Islet of Langerhans (tissue), 1 donor: Measurements from ENCODE around the gene AP3S2.
A peak's percentile ranks its signal among the peaks of the same experiment; 100 is the strongest.
"Not testable (repeated sequence)": the region's sequence is repeated elsewhere in the genome, so short reads cannot be mapped to it uniquely, and the experiment has no call there.

Experiments
- FAIRE-seq: peaks from one replicate; lab custom pipeline; 2011; peaks lifted over from hg19 to GRCh38; lab: Jason Lieb, UNC

Gene AP3S2

DNA sequence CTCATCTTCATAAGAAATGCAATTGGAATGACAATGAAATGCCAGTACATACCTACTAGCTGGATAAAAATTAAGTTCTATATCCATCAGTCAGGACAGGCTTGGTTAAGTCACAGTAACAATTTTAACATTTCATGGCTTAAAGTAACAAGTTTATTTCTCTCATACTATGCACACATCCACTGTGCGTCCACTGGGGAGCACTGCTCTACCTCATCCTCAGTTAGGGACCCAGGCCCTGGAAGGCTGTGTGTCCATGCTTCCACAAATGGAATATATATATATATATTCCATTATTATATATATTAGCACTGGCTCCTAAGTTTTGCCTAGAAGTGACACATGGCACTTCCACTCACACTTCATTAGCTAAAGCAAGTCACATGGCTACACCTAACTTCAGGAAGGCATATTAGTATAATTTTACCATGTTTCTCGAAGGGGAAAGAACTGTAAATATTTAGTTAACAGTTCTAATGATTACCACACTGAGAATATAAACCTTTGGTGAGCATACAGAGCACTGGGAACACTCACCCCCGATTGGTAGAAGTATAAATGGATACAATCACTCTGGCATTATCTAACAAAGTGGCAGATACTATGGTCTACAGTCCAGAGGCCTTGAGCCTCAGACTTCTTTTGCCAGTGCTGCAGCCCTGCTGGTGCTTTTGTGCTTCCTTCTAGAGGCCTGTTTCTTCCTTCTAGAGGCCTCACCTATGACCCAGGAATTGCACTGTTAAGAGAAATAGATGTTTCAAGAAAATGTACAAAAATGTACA is 28.6 kb downstream of the AP3S2 start:
- FAIRE-seq, result peak; percentile 36

DNA sequence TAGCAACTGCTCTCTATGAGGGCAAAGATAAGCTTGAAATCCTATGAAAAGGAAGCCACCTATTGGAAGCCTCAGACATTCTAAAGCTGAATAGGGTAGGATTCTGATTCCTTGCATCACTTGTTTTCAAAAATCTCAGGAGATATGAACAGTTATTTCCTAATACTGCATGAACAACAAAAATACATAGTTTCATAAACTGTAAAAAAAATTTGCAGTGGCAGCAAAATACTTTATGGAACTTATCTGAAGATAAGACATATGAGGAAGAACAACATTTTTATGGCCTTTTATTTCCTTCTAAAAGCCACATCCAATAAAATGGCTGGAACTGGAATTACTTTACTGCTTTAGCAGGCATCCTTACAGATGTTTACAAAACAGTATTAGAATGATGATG is 29.9 kb downstream of the AP3S2 start:
- FAIRE-seq, result no peak

DNA sequence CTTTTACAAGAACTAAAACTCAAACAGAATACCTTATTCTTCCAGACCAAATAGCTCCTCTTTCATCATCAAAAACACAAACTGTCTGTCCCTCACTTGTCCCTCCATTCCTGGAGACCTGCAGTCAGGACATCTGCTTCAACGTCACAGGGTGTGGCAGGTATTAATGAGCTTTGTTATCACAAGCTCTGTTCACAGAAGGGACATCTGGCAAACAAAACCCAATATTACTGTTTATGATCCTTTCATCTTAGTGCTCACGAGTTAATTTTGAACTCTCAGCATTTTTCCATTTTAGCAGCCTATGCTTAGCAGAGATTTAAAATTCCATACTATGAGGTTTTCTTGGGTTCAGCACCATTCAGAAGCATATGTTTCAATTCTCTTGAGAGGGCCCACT is 32.9 kb downstream of the AP3S2 start:
- no peak for FAIRE-seq

DNA sequence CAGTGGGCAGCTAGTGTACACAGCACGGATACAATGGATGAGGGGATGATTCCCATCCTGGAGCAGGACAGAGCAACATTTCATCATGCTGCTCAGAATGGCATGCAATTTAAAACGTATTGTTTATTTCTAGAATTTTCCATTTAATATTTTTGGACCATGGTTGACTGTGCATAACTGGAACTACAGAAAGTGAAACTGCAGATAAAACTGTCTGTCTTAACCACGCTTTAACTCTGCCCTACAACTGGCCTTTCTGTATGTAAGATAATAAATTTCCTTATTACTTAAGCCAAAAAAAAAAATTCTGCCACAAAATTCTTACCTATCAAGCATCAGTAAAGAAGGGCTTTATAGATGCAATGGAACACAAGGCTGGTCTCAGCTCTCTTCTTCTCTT is 33.4 kb downstream of the AP3S2 start:
- FAIRE-seq, result no peak

DNA sequence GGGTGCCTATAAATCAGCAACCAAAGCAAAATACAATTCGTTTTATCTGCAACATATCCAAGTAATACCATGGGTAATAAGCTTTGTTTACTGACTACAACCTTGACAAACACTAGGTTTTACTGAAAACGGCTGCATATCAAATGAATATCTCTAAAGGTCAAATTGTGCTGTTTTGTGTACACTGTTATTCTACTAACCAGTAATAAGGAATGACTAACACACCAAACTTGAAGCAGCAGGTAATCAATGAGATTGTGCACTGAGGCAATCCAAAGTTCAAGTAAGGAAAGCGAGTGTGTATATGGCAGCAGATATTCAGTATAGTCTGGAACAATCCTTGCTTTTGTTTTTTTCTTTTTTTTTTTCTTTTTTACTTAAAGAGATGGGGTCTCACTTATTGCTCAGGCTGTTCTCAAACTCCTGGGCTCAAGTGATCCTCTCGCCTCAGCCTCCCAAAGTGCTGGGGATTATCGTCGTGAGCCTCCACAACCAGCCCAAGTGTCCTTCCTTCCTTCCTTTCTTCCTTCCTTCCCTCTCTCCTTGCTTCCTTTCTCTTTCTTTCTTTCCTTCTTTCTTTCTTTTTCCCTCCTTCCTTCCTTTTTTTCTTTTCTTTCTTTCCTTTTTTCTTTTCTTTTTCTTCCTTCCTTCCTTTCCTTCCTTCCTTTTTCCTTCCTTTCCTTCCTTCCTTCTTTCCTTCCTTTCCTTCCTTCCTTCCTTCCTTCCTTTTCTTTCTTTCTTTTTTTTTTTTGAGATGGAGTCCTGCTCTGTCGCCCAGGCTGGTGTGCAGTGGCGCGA is 34.9 kb downstream of the AP3S2 start:
- FAIRE-seq, result no peak

DNA sequence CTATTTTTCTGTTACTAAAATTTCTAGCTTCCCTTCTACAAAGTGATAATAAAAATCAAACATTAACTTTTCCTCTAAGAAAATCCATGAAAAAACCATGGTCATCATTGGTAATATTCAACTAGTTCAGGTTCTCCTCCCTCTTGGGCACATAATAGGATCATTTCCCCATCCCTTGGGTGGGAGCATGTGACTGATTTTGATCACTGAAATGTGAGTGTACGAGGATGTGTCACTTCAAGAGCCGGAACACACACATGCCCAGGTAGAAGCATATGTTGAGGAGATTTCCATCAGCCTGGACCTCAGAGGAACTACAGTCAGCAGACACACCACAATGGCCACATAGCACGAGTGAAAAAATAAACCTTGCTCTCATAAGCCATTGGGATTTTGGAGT is 36.1 kb downstream of the AP3S2 start:
- FAIRE-seq, result peak; percentile 47

DNA sequence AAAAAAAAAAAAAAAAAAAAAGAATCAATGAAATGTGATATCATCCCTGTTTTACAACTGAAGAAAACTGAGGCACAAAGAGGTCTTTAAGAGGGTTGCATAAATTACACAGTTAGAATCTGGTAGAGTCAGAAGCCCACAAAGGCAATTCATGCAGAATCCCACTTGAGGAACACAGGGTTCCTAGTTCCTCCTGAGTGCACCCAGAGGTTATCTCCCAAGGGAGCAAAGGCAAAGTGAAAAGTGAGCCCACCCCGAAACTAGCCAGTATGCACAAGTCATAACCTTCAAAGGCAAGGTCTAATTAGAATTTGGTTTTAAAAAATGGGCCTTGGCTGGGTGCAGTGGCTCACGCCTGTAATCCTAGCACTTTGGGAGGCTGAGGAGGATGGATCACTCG is 37.8 kb downstream of the AP3S2 start:
- FAIRE-seq, result no peak

DNA sequence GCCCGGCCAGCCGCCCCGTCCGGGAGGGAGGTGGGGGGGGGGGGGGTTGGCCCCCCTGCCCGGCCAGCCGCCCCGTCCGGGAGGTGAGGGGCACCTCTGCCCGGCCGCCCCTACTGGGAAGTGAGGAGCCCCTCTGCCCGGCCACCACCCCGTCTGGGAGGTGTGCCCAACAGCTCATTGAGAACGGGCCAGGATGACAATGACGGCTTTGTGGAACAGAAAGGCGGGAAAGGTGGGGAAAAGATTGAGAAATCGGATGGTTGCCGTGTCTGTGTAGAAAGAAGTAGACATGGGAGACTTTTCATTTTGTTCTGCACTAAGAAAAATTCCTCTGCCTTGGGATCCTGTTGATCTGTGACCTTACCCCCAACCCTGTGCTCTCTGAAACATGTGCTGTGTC is 38.9 kb downstream of the AP3S2 start:
- not testable (repeated sequence) for FAIRE-seq

DNA sequence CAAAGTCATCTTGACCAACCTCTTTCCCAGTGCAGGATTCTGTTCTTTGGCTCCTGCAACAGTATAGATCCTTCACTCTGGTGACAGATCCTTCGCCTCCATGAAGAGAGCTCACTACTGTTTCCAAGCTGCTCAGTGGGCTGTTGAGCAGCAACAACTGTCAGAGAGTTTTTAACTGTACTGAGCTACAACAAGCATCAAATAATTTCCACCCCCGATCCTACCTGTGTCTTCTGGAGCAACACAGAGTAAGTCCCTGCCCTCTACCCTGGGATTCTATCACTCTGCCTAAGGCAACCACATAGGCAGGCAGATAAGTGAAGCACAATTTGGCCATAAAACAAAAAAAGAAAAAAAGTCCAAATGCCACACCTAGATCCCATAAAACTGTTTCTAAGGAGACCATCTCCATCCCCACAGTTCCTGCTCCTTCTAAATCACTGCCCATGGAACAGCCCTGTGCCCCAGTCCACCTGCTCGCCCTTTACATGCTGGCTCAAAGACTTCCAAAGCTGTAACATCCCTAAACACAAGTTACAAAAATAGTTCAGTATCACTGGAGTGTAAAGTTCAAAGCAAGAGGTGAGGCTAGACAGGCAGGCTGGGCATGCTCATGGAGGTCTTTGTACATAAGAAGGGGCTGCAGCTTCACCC is 41.3 kb downstream of the AP3S2 start:
- FAIRE-seq, result no peak

DNA sequence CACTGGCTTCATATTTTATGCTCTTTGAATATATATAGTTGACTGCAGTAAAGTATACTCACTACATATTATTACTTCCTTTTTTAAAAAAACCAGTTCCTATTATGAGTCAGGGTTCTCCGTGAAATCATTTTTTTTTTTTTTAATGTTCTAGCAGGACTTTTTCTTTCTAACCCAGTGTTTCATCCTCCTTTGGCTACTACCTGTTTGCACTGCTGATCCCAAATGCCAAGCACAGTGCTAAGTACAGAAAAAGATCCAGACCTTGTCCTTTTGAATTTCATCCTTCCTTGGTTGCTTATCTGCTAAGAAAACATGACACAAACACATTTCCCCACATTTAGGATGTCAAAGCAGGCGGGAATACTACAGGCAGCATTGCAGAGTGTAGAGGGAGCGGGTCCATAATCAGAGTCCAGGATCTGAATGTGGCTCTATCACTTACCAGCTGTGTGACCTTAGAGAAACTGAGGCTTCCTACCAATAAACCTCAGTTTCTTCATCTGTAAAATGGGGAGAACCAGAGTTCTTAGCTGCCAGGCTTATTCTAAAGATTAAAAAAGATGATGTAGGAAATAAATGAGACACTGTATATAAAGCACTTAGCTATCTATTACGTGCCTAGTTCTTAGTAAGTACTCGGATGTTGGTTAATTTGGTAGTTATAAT is 42.0 kb downstream of the AP3S2 start:
- no peak for FAIRE-seq

DNA sequence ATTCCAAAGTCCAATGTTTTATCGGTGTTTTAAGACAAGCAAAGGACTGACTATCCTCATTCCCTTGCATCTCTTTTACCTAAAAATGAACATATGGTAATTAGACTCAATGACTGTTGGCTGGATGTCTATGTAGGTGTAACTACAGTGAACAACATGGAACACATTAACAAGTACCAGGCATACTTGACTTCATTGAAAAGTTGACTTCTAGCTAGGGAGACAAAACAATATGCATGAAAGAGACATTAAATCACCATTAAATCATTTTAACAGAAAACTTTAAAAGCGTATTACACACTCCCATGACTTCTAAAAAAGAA is 44.9 kb downstream of the AP3S2 start:
- no peak for FAIRE-seq

DNA sequence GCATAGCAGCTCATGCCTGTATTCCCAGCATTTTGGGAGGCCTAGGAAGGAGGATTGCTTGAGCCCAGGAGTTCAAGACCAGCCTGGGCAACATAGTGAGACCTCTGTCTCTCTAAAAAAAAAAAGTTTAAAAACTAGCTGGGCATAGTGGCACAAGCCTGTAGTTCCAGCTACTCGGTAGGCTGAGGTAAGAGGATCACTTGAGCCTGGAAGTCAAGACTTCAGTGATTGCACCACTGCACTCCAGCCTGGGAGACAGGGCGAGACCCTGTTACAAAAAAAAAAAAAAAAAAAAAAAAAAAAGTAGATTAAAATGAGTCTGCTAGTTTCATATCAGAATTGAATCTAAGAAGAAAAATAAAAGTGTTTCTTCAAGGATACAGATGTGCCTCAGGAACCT is 46.7 kb downstream of the AP3S2 start:
- no peak for FAIRE-seq

DNA sequence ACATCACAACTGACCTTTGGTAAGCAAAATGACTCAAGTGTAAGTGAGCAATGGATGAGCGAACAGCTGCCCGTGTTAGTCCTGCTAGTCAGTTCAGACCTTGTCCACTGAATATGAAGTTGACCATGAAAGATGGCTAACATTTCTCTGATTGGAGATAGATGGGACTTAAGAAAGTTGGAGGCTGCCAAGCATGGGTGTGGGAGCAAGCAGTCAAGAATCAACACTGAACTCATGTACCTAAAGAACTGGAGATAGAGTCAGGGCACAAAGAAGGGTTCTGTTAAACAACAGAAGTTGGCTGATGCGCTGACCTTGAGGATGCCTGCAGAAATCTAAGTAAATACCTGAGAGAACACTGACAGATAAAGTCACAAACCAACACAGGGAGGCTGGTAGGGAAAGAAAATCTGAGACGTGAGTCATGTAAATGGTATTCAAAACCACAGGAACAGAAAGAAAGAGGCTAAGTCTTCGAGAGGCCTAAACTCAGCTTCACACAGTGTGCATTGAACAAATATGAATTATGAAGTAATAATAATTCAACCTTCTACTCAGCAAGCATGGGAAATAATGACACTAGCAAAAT is 48.4 kb downstream of the AP3S2 start:
- no peak for FAIRE-seq

DNA sequence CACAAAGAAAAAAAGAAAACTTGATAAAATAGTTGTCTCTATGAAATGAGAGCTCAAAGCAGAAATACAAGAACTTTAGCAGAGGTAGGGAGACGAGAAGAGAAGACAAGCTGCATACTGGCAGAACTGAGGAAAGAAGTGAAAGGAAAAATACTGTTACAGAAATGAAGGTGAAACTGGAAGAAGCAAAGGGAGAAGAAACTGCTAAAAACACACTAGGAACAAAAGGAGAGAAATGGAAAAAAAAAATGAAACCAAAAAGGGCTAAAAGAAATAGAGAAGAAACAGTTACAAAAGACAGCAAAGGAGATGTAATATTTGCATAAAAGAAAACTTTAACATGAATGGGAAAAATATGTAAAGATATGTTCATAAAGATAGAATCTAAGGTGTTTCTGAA is 51.8 kb downstream of the AP3S2 start:
- FAIRE-seq, result no peak

DNA sequence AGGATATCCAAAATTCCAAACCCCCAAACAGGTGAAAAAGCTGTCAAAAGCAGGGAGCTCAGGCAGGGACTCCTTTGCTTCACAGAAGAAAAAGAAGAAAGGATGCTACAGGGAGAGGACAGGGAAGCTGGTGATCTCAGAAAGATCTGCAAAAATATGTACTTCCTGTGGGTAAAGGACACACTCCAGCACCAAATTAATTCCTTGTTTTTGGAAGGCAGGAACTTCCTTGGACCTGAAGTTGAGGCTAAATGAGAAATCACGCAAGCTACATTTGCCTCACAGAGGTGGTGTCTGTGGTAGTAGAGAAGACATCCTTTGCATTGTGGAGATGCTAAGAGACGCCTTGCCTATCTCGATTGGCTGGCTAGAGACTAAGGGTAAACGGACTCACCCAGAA is 52.5 kb downstream of the AP3S2 start:
- FAIRE-seq, result no peak

DNA sequence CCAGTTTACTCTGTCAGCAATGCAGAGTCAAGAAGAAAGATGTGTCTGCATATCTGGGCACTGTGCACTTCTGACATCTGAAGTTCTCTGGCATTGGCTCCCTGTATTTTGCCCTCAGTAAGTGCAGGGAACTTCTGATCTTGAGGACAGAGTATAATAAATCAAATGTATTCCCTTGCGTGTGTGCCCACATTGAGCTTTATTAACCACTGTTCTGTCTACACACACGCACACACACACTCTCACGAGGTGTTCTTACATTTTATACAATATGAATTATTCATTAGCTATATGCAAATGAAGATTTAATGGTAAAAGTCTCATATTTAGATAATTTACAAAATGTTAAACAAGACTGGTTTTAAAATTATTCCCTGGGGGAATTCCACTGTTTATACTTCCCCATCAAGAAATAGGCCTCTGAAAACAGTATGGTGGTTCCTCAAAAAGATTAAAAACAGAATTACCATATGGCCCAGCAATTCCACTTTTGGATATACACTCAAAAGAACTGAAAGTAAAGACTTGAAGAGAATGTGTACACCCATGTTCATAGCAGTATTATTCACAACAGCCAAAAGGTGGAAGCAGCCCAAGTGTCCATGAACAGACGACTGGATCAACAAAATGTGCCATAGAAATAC is 54.5 kb downstream of the AP3S2 start:
- no peak for FAIRE-seq

DNA sequence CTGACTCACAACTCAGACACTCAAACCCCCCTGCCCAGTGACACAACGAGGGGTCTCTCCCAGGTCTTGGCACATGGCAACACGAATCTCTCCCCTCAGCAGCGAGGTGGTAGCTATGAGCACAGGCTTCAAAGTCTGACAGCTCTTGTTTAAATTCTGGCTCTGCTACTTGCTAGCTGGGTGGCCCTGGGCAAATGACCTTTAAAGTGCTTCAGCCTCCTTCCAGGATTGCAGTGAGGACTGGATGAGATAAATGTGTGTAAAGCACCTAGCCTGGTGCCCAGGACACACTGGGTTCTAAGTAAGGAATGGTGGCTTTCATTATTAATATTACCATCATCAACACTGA is 56.0 kb downstream of the AP3S2 start:
- no peak for FAIRE-seq

DNA sequence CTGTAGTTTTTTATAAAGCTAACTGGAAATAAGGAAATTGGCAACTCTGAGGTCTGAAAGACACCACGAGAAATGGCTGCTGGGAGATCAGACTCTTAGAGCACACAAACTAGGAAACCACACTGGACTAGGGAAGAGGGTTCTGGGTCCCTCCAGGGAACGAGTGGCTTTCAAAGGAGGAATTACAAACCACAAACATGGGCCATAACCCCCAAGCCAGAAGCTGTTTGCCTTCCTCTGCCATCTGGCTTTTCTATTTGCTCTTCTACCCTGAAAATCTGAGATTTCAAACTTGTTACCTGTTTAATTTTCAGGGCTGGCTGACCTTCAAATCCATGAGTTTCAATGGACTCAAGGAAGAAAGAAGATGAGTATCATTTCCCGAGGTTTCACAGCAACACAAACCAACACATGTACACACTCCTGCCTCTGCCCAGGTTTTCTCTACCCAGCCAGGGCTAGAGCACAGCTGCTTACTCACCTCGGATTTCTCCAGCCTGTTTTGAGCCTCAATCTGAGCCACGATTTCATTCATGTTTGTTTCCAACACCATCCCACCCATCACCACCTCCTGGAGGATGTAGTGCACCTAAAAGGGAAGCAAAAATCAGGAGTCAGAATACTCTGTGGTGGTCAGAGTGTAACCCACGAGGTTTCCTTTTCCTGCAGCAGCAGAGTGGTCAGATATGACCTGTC is 56.5 kb downstream of the AP3S2 start:
- FAIRE-seq, result no peak

DNA sequence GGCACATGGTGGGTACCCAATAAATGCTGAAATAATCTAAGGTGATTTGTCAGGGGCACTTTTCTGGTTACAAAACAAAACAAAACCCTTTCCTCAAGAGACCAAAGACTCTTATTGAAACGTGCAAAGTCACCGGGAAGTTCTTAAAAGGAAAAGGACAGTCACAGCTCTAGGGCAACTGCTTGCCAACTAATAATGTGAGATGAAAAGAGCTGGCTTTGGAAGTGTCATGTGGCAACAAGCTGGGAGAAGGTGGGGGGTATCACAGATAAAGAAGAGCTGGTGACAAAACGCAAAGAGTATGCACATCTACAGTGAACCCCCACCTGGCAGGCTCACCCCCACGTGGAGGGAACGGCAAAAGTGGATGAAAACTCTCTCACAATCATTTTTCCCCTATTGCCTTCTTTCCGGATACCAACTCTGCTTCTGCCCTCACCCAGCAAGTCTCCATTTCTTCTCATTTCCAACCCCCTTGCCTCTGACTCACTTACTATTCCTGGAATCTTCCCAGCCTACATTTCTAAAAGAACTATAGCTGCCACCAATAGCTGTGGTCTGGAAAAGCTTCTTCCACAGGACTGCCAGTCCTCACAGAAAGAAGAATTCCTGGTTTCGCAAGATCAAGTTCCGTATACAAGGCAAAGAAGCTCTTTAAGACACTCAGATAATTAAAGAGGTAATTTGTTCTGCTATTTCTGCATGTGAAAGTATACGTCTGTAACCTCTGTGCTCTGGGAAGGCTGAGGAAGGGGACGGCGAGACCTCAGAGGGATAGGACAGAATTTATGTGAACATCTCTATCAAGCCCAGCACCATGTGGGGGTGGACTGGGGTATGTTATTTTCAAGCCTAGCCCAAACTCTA is 57.3 kb downstream of the AP3S2 start:
- no peak for FAIRE-seq

DNA sequence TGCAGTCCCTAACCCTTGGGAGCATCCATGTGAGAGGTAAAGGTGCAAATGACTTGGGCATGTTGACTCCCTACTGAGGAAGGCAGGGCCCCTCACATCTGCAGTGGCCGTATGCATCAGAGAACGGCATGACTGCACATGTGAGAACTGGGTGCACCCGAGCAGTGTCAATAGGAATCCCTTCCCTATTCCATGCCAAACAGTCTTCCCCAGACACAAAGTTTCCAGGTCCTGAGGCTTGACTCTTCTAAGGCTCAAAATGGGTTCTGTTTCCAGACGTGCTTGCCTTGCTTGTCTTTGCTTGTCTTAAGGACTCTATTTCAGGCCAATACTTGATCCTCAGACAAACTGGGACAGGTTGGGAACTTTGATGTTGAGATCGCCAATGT is 58.6 kb downstream of the AP3S2 start:
- FAIRE-seq, result no peak
